ENCODE results near the gene CENPL.
"Not testable (repeated sequence)": the region's sequence is repeated elsewhere in the genome, so short reads cannot be mapped to it uniquely, and the experiment has no call there.

CENPL gene

DNA sequence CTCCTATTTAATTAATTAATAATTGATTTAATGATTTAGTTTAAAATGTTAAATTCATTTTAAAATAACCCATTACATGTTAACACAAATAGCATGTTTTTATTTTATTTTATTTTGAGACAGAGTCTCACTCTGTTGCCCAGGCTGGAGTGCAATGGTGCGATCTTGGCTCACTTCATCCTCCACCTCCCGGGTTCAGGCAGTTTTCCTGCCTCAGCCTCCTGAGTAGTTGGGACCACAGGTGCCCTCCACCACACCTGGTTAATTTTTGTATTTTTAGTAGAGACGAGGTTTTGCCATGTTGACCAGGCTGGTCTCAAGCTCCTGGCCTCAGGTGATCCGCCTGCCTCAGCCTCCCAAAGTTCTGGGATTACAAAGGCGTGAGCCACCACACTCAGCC lies 34.9 kb upstream of the CENPL start:
- in situ Hi-C loops (cut with HindIII; ENCODE audit: low sequenced_read_pairs): loop anchor here (5.0 kb wide), 1 partner anchor 37 kb away; the partner anchor contains the start of genes CENPL and DARS2

- in situ Hi-C loops (cut with HindIII; ENCODE audit: low sequenced_read_pairs): loop anchor here (5.0 kb wide), 1 partner anchor 35 kb away; the partner anchor contains the start of genes CENPL and DARS2
Measured at GRCh38 chr1:173857363-173857917, 32.8 kb upstream of the CENPL start.

DNA sequence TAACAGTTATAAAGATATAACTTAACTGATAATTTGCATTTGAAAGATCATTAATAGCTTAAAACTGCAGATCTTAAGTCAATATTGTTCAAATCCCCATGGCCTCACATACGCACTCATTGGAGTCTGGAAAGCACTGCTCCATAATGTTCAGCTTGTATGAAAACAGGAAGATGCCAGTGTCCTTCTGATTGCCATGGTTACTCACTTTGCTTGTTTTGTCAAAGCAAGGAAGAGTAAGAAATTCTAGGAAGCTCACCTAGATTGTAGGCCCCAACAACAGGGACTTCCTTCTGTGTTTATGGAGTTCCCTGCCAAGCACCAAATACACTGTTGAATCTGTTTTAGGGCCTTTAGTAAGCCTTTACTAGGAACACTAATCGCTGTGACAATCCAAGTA lies 32.2 kb upstream of the CENPL start:
- in situ Hi-C loops (cut with HindIII; ENCODE audit: low sequenced_read_pairs): loop anchor here (5.0 kb wide), 1 partner anchor 35 kb away; the partner anchor contains the start of genes CENPL and DARS2

- in situ Hi-C loops (cut with HindIII; ENCODE audit: low sequenced_read_pairs): loop anchor here (5.0 kb wide), 1 partner anchor 34 kb away; the partner anchor contains the start of genes CENPL and DARS2
Measured at GRCh38 chr1:173856014-173856413, 31.3 kb upstream of the CENPL start.

DNA sequence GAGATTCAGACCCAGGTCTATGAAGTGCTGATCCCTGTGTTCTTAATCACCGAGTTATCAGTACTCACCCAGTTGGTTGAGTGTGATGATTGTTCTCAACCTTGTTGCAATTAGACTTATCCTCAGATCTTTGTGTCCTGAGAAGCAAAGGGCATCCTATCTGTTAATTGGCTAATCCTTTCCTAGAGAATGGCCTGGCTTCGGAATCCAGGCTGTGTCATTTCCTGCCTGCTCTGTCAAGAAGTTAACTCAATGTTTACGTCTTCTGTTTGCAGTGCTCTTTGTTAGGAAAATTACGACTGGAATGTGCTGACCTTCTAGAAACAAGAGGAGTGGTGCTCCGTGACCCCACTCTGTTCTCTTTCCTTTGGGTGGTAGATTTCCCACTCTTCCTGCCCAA lies 28.4 kb upstream of the CENPL start:
- in situ Hi-C loops (cut with HindIII; ENCODE audit: low sequenced_read_pairs): no loop called here

- in situ Hi-C loops (cut with HindIII; ENCODE audit: low sequenced_read_pairs): no loop called here
Measured at GRCh38 chr1:173852105-173852504, 27.4 kb upstream of the CENPL start.

DNA sequence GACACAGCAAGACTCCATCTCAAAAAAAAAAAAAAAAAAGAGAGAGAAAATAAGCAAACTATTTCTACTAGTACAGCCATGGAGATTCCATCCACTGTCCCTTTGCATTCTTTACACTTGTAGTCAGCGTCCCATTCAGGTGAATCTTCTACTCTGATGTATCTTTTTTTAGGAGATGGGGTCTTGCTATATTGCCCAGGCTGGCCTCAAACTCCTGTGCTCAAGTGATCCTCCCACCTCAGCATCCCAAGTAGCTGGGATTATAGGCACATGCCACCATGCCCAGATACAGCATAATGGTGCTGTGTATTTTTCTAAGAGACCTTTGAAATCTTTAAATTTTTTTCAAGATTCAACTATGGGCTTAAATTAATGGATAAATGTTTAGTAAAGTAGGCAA lies 8.1 kb upstream of the CENPL start:
- in situ Hi-C loops (cut with HindIII; ENCODE audit: low sequenced_read_pairs): no loop called here

- in situ Hi-C loops (cut with HindIII; ENCODE audit: low sequenced_read_pairs): no loop called here
Measured at GRCh38 chr1:173827611-173828010, 2.9 kb upstream of the CENPL start.

GRCh38 chr1:173823781-173824314 lies 835 bp downstream of the CENPL start:
- in situ Hi-C loops (cut with HindIII; ENCODE audit: low sequenced_read_pairs): loop anchor here (5.0 kb wide), 1 partner anchor 33 kb away; no protein-coding TSS in a partner anchor

GRCh38 chr1:173821680-173822079 lies 3.0 kb downstream of the CENPL start:
- in situ Hi-C loops (cut with HindIII; ENCODE audit: low sequenced_read_pairs): loop anchor here (5.0 kb wide), 1 partner anchor 36 kb away; no protein-coding TSS in a partner anchor

DNA sequence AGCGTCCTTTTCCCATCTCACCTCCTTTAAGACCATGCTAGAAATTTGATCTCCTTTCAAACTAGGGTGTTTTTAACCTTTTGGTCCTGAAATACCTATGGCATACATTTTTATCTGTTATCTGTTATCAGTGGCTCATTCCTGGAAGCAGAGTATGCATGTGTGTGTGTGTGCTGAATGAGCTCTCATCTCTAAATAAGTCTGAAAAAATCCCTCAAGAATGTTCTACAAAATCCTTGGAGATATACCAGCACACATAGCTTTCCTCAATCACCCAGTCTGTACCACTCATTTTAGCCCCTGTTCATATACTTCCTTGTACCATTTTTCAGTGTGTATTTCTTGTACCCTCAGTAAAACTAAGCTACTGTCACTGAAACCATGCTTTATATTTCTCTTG lies 6.2 kb downstream of the CENPL start:
- in situ Hi-C loops (cut with HindIII; ENCODE audit: low sequenced_read_pairs): no loop called here

- in situ Hi-C loops (cut with HindIII; ENCODE audit: low sequenced_read_pairs): not testable (repeated sequence)
Measured at GRCh38 chr1:173813654-173814053, 11.0 kb downstream of the CENPL start.

DNA sequence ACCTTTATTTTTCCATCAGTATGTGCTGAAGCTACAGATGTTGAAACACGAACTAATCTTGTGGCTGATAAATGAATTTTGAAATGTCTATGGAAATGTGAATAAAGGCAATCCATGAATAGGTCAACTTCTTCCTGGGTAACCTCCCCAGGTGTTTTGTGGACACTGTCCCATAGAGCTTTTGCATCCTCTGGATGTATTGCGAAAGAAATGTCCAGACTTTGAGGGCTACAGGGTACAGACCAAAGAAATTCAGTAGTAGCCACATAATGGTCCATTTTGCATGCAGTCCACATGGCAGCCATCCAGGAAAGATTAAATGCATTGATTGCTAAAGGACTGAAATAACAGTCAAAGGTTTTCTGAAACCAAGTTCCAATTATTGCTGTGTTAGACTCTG lies 21.7 kb downstream of the CENPL start:
- in situ Hi-C loops (cut with HindIII; ENCODE audit: low sequenced_read_pairs): no loop called here

- in situ Hi-C loops (cut with HindIII; ENCODE audit: low sequenced_read_pairs): not testable (repeated sequence)
Measured at GRCh38 chr1:173799995-173800394, 24.7 kb downstream of the CENPL start.

DNA sequence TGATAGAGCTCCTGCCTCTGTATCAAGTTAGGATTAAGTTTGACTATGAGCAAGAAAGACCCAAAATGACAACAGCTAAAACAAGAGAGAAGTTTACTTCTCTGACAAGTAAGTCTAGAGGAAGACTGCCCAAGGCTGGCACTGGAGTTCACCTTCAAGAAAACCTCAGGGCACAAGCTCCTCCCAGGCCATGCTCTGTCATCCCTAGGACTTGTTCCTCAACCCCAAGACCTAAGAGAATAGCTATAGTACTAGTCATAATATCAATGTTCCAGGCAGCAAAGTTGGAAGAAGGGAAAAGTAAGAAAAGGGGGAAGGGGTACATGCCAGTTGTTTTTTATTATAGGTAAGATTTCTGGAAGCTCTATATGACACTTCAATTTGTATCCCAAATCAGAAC lies 26.6 kb downstream of the CENPL start:
- in situ Hi-C loops (cut with HindIII; ENCODE audit: low sequenced_read_pairs): no loop called here

GRCh38 chr1:173789841-173790240 lies 34.8 kb downstream of the CENPL start:
- in situ Hi-C loops (cut with HindIII; ENCODE audit: low sequenced_read_pairs): no loop called here

GRCh38 chr1:173784997-173785396 lies 39.7 kb downstream of the CENPL start:
- in situ Hi-C loops (cut with HindIII; ENCODE audit: low sequenced_read_pairs): loop anchor here (5.0 kb wide), 1 partner anchor 63 kb away; no protein-coding TSS in a partner anchor

- in situ Hi-C loops (cut with HindIII; ENCODE audit: low sequenced_read_pairs): loop anchor here (5.0 kb wide), 1 partner anchor 58 kb away; no protein-coding TSS in a partner anchor
Measured at GRCh38 chr1:173779936-173780335, 44.7 kb downstream of the CENPL start.

DNA sequence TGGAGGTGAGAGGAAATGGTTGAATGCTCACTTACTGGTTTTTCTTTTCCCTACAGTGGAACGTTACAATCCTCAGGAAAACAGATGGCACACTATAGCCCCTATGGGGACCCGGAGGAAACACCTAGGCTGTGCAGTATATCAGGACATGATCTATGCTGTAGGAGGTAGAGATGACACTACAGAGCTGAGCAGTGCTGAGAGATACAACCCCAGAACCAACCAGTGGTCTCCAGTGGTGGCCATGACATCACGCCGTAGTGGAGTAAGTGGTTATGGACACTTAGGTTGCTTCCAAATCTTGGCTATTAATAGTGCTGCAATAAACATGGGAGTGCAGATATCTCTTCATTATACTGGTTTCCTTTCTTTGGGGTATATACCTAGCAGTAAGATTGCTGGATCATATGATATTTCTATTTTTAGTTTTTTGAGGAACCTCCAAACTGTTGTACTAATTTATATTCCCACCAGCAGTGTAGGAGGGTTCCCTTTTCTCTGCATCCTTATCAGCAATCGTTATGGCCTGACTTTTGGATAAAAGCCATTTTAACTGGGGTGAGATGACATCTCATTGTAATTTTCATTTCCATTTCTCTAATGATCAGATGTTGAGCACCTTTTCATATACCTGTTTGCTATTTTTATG lies 49.0 kb downstream of the CENPL start:
- in situ Hi-C loops (cut with HindIII; ENCODE audit: low sequenced_read_pairs): no loop called here

DNA sequence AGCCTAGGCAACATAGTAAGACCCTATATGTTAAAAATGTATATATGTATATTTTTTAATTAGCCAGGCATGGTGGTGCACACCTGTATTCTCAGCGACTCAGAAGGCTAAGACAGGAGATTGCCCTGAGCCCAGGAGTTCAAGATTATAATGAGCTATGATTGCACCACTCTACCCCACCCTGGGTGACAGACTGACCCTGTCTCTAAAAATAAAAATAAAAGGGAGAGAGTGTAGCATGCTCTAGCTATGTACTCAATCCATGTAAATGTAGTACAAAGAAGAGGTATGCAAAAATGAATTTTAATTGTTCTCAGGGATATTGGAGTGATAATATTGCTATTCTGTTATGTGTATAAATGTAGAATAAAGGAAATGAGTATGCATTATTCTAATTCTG lies 53.1 kb downstream of the CENPL start:
- in situ Hi-C loops (cut with HindIII; ENCODE audit: low sequenced_read_pairs): no loop called here

GRCh38 chr1:173770330-173770729 lies 54.4 kb downstream of the CENPL start:
- in situ Hi-C loops (cut with HindIII; ENCODE audit: low sequenced_read_pairs): not testable (repeated sequence)

DNA sequence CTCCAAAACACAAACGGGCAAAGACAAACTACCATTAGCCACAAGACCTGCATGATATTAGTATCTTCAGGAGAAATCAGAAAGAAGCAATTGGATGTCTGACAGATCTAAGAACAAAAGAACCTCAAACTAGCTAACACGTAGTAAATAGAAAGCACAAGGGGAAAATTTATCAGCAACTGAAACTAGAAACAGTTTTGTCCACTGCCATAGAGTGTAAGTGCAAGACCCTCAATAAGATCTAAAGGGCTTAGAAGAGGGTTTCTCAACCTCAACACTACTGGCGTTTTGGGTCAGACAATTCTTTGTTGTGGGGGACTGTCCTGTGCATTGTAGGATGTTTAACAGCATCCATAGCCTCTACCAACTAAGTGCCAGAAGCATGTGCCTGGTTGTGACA lies 55.9 kb downstream of the CENPL start:
- in situ Hi-C loops (cut with HindIII; ENCODE audit: low sequenced_read_pairs): no loop called here

Measured in endothelial cell of hepatic sinusoid (primary cell).